AG09319 (cell line): ENCODE data around the gene SPINDOC.

ENCODE experiments used
- DNase-seq: peaks from one replicate; pipeline ENCODE4 v3.0.0-alpha.2; 2010; ENCODE audit warnings: low read depth; ENCODE audit errors: extremely low read depth
- CTCF ChIP-seq: IDR thresholded peaks from 2 replicates; pipeline ENCODE4 v1.5.1; 2011; ENCODE audit warnings: low read depth, mild to moderate bottlenecking, inconsistent platforms, low read length, moderate library complexity

Gene SPINDOC

DNA sequence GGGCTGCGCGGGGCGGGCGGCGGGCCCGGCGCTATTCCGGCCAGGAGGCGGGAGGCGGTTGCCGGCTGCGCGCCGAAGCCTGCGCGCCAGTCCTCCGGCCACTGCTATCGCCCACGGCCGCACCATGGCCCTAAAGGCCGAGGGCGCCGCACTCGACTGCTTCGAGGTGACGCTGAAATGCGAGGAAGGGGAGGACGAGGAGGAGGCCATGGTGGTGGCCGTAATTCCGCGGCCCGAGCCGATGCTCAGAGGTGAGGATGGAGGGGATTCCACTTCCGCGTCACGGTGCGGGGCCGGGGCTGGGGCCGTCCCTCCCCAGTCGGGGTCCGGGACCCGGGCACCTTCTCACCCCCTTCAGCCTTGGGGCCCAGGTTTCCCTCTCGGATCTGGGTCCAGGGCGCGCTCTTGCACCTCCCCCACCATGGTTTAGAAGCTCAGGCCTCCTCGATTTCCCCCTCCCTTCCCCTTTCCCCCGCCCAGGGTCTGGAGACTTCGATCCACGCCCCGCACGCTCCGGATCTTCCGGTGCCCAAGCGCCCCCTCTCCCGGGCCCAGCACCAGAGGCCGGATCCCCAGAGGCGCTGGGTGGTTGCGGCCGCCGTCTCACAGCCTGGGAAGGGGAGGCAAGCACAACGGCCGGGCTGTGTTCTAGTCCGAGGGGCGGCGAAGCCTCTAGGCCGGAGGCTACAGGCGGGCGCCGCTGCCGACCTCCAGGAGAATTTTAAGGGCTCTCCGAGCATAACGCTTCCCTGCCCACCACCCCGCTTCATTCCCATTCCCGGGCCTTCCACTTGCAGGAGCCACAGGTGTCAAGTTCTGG is 517 bp downstream of the SPINDOC start:
- TF ChIP-seq CTCF: no peak; the same call in 1 of the 2 replicates
- no peak for DNase-seq

DNA sequence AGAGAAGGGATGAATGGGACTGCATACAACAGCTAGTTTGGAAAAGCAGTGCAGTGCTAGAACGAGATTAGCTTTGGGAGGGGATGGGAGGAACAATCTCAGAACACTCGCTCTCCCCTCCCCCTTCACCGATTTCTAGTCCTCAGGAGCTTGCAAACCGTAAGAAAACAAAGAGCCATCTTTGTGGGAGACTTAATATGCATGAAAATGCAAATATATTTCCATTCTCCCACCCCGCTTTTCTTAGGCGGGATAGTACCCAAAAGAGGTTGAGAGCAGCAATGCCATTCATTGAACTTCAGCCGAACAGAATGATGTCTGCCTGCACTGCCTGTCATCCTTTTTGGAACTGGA is 1.1 kb downstream of the SPINDOC start:
- TF ChIP-seq CTCF: no peak
- DNase-seq: no peak

DNA sequence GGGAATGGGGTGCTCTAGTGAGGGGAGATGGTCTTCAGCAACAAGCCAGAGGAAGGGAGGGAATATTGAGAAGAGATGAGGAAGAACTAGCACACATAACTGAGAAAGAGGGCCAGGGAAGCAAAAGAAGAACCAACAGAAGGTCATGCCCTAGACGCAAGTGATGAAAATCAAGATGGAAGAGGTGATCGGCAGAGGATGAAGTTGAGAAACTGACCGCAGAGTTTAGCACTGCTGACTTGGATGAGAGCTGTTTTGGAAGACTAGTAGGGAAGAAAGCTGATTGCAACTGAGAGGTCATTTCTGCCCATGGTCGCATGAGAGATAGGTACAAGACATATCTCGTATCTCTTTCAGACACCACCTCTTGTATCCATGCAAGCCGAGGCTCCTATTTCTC is 2.9 kb downstream of the SPINDOC start:
- TF ChIP-seq CTCF: no peak
- DNase-seq: no peak

DNA sequence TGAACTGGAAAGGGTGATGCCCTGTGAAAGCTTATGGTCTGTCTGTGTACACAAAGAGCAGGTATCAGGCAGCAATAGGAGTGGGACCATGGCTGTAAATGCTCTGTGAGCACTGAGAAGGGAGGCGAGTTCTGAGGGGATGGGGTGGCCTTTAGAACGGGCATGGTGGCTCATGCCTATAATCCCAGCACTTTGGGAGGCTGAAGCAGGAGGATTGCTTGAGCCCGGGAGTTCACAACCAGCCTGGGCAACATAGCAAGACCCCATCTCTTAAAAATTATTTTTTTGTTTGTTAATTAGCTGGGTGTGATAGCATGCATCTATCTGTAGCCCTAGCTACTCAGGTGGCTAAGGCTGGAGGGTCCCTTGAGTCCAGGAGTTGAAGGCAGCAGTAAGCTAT is 3.5 kb downstream of the SPINDOC start:
- DNase-seq: no peak
- no peak for TF ChIP-seq CTCF

- DNase-seq: no peak
- TF ChIP-seq CTCF: no peak
Measured at GRCh38 chr11:63817758-63818498, 4.7 kb downstream of the SPINDOC start.

DNA sequence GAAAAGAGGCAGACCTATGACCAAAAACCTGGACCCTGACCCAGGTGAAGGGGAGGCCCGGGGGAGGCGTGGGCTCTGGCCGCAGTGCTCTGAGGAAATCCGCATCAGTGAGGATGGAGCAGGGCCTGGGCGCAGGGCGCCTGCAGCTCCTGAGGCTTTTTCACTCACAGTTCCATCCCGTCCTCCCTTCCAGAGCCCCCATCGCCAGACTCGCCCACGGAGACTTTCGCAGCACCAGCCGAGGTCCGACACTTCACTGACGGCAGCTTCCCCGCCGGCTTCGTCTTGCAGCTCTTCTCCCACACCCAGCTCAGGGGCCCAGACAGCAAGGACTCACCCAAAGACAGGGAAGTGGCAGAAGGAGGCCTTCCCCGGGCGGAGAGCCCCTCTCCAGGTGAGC is 5.4 kb downstream of the SPINDOC start:
- DNase-seq: no peak
- no peak for TF ChIP-seq CTCF

DNA sequence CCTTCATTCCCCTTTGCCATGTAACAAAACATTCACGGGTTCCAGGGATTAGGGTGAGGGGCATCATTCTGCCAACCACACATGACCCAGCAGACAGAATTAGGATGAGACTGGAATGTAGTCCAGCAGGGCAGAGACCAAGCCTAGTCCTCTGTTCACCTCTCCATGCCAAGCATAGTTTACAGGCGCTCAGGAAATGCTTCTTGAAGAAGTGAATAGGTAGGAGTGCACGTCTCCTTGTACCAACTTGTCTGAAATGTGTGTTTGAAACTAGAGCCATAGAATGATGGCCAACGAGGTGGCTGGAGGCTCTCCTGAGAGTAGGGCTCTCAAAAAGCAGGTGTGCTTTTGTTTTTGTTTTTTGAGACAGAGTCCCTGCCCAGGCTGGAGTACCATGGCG is 8.2 kb downstream of the SPINDOC start:
- TF ChIP-seq CTCF: no peak

More for the DNA sequence above, 8.2 kb downstream of the SPINDOC start:
- no peak for DNase-seq
